Mesothelial cell of epicardium (in vitro differentiated cells): ENCODE results near the gene EMP2. TPM values are rescaled to one million over a fixed set of nuclear protein-coding genes. Genes with fewer than 3 reads are reported as not detected.

ENCODE experiments used
- DNase-seq, 2 experiments: peaks; one replicate each; pipeline ENCODE4 v3.0.0; 2021; ENCODE audit warnings: low spot score in 2 of 2; ENCODE audit not compliant: unreplicated experiment in 2 of 2
- H3K27ac Mint-ChIP-seq: 2 replicates; pipeline ENCODE4 v1.8.0; 2021; ENCODE audit warnings: mixed read lengths
- H3K27me3 Mint-ChIP-seq: 2 replicates; pipeline ENCODE4 v1.8.0; 2021; ENCODE audit warnings: low read depth, mixed read lengths
- H3K36me3 Mint-ChIP-seq: 2 replicates; pipeline ENCODE4 v1.8.0; 2021; ENCODE audit warnings: mixed read lengths
- H3K4me1 Mint-ChIP-seq: 2 replicates; pipeline ENCODE4 v1.8.0; 2021; ENCODE audit warnings: mixed read lengths
- H3K4me3 Mint-ChIP-seq: 2 replicates; pipeline ENCODE4 v1.8.0; 2021; ENCODE audit warnings: mild to moderate bottlenecking, moderate library complexity, mixed read lengths
- H3K9me3 Mint-ChIP-seq: 2 replicates; pipeline ENCODE4 v1.8.0; 2021; ENCODE audit warnings: mixed read lengths
- total RNA-seq: library from RNA; stranded (reverse); gene quantifications from 3 replicates; pipeline ENCODE4 v1.2.1, GENCODE V29; 2021
- TF ChIP-seq, protein P1 (sequence below): fragments of 200-600 bp; sonication (generic); IDR thresholded peaks from one replicate; pipeline ENCODE4 v1.5.0; 2021; ENCODE audit warnings: antibody characterized with exemption; ENCODE audit not compliant: unreplicated experiment

EMP2 gene
- total RNA-seq, 1 donor from 2014 or later, result 53.8 TPM

GRCh38 chr16:10526962-10527361, 53.4 kb downstream of the EMP2 start:
- Mint-ChIP-seq H3K36me3 (peaks cover 8% of the 10 kb centered on the region), H3K4me3 (no peak overlapping the region), H3K27ac (peak overlapping the region; percentile 34), H3K9me3 (no peaks in the 10 kb centered on the region), H3K27me3 (peaks cover 28% of the 10 kb centered on the region), H3K4me1 (peaks cover 10% of the 10 kb centered on the region)
- DNase-seq, result no peak
- TF ChIP-seq, protein P1, sequence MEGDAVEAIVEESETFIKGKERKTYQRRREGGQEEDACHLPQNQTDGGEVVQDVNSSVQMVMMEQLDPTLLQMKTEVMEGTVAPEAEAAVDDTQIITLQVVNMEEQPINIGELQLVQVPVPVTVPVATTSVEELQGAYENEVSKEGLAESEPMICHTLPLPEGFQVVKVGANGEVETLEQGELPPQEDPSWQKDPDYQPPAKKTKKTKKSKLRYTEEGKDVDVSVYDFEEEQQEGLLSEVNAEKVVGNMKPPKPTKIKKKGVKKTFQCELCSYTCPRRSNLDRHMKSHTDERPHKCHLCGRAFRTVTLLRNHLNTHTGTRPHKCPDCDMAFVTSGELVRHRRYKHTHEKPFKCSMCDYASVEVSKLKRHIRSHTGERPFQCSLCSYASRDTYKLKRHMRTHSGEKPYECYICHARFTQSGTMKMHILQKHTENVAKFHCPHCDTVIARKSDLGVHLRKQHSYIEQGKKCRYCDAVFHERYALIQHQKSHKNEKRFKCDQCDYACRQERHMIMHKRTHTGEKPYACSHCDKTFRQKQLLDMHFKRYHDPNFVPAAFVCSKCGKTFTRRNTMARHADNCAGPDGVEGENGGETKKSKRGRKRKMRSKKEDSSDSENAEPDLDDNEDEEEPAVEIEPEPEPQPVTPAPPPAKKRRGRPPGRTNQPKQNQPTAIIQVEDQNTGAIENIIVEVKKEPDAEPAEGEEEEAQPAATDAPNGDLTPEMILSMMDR, result no peak

- Mint-ChIP-seq H3K27ac (peak overlapping the region; percentile 4), H3K4me1 (peaks cover 12% of the 10 kb centered on the region), H3K9me3 (no peaks in the 10 kb centered on the region), H3K27me3 (peaks cover 33% of the 10 kb centered on the region), H3K4me3 (no peak overlapping the region), H3K36me3 (peaks cover 5% of the 10 kb centered on the region)
- TF ChIP-seq, protein P1, result no peak
- no peak for DNase-seq
These were observed 55.1 kb downstream of the EMP2 start for GRCh38 chr16:10525214-10525825.

- peaks cover 2% of the 10 kb centered on the region for H3K36me3 Mint-ChIP-seq
- H3K27ac Mint-ChIP-seq, result no peak overlapping the region
- no peak for DNase-seq
- H3K4me1 Mint-ChIP-seq, result peaks cover 12% of the 10 kb centered on the region
- no peaks in the 10 kb centered on the region for H3K9me3 Mint-ChIP-seq
- H3K4me3 Mint-ChIP-seq, result no peak overlapping the region
- TF ChIP-seq, protein P1, result no peak
- peaks cover 26% of the 10 kb centered on the region for H3K27me3 Mint-ChIP-seq
These were observed 57.4 kb downstream of the EMP2 start for GRCh38 chr16:10522966-10523365.

GRCh38 chr16:10521681-10522274, 58.6 kb downstream of the EMP2 start:
- Mint-ChIP-seq H3K36me3 (peaks cover 2% of the 10 kb centered on the region), H3K4me1 (peaks cover 9% of the 10 kb centered on the region), H3K4me3 (no peak overlapping the region), H3K27me3 (peaks cover 17% of the 10 kb centered on the region), H3K27ac (no peak overlapping the region), H3K9me3 (no peaks in the 10 kb centered on the region)
- peak in 1 of 2 experiments; percentile 61 for DNase-seq
- TF ChIP-seq, protein P1, result peak; percentile 92

DNA sequence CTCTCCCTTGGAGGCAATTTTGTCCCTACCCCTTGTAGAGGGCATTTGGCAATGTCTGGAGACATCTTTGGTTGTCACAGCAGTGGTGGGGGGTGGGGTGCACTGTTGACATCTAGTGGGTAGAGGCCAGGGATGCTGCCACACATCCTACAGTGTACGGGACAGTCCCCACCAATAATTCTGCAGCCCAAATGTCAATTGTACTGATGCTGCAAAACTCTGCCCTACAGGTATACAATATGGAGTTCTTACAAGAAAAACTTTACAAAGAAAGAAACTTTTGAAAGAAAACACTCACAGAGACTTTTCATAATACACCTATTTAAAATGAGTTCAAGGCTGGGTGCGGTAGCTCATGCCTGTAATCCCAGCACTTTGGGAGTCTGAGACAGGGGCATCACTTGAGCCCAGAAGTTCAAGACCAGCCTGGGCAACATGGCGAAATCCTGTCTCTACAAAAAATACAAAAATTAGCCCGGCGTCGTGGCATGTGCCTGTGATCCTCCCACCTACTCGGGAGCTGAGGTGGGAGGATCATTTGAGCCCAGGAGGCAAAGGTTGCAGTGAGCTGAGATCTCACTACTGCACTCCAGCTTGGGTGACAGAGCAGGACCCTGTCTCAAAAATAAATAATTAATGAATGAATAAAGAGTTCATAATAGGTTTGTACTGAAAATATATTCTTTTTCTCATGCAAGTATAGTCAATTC, 59.4 kb downstream of the EMP2 start:
- peaks cover 2% of the 10 kb centered on the region for H3K36me3 Mint-ChIP-seq
- no peak overlapping the region for H3K4me3 Mint-ChIP-seq
- TF ChIP-seq, protein P1, result no peak
- H3K9me3 Mint-ChIP-seq, result no peaks in the 10 kb centered on the region
- no peak overlapping the region for H3K27ac Mint-ChIP-seq
- DNase-seq, result no peak
- H3K27me3 Mint-ChIP-seq, result peaks cover 17% of the 10 kb centered on the region
- H3K4me1 Mint-ChIP-seq, result peaks cover 9% of the 10 kb centered on the region
